ENCODE results near the gene VARS2. TPM values are rescaled to one million over a fixed set of nuclear protein-coding genes. Genes with fewer than 3 reads are reported as not detected.
A peak's percentile ranks its signal among the peaks of the same experiment; 100 is the strongest.

Gene VARS2
- total RNA-seq, 2 experiments from 2014 or later, result 83.0 to 84.0 TPM

DNA sequence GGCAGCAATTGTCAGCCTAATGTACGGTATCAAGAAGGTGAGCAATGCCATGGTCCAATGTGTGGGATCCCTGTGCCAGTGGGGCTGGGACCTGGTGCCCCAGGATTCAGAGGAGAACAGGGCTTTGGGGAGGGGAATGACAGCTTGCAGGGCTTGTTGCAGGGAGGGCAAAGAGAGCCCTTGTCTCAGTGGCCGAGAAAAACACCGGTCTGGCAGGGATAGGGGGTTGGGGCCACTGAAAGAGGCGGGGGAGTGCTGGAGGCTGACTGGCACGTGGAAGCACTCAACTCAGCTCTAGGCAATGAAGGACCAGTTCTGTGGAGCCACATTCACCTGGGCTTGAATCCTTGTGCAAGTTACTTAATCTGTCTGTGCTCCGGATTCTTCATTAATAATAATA, 23.2 kb downstream of the VARS2 start:
- Mint-ChIP-seq H3K9me3 (no peaks in the 10 kb centered on the region), H3K4me3 (no peak overlapping the region), H3K27ac (no peak overlapping the region), H3K27me3 (peaks cover 23% of the 10 kb centered on the region), H3K4me1 (ENCODE audit: low read depth) (no peaks in the 10 kb centered on the region), H3K36me3 (ENCODE audit: low read depth) (no peaks in the 10 kb centered on the region)
- intact Hi-C loops (cut with micrococcal nuclease), result no loop called here
- DNase-seq (no peak), ATAC-seq (no peak)
- ChIA-PET POLR2A (no interaction called here), CTCF (interaction anchor here (0.8 kb wide), 1 partner anchor 101 kb away, joined by 3 read pairs; no protein-coding TSS in a partner anchor)
- TF ChIP-seq, protein P1, sequence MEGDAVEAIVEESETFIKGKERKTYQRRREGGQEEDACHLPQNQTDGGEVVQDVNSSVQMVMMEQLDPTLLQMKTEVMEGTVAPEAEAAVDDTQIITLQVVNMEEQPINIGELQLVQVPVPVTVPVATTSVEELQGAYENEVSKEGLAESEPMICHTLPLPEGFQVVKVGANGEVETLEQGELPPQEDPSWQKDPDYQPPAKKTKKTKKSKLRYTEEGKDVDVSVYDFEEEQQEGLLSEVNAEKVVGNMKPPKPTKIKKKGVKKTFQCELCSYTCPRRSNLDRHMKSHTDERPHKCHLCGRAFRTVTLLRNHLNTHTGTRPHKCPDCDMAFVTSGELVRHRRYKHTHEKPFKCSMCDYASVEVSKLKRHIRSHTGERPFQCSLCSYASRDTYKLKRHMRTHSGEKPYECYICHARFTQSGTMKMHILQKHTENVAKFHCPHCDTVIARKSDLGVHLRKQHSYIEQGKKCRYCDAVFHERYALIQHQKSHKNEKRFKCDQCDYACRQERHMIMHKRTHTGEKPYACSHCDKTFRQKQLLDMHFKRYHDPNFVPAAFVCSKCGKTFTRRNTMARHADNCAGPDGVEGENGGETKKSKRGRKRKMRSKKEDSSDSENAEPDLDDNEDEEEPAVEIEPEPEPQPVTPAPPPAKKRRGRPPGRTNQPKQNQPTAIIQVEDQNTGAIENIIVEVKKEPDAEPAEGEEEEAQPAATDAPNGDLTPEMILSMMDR (IDR thresholded peaks at IDR 0.05), result no peak

DNA sequence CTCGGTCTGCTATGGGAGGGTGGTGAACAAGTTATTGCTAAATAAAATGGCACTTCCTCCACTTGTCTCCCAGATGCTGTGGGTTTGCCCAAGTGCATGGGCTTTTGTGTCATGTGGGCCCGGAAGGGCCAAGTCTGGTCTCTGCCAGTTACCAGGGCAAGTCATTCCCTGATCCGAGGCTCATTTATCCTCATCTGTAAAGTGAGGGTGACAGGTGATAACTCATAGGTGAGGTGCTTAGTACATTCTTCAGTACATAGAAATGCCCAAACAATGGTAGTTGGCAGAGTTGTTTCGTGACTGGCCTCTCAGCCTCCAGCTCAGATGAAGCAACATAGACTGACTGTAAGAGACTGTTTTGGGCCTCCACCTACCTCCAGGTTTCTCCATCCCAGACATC, 24.7 kb downstream of the VARS2 start:
- H3K27me3 Mint-ChIP-seq, result peaks cover 35% of the 10 kb centered on the region
- CTCF ChIA-PET, result interaction anchor here (1.5 kb wide), 1 partner anchor 20 kb away, joined by 5 read pairs; no protein-coding TSS in a partner anchor
- intact Hi-C loops (cut with micrococcal nuclease), result no loop called here

DNA sequence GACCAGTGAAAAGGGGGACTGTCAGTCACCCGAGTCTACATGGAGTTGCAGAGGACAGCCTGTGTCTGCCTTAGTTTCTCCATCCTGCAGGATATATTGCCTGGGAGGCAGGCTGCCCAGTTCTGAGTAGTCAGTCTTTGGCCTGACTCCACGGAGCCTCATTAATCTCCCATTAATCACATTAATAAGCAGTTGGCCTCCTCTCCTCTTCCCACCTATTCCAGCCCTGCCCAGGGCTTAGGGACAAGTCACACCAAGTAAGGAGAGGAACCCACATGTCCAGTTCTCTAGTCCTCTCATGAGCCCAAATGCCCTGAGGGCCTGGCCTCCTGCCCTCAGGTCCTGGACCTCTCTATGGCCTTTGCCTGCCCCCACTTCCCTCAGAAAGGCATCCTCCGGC, 25.4 kb downstream of the VARS2 start:
- Mint-ChIP-seq H3K4me1 (ENCODE audit: low read depth) (no peaks in the 10 kb centered on the region), H3K27me3 (peaks cover 38% of the 10 kb centered on the region), H3K9me3 (no peaks in the 10 kb centered on the region), H3K4me3 (no peak overlapping the region), H3K27ac (no peak overlapping the region), H3K36me3 (ENCODE audit: low read depth) (no peaks in the 10 kb centered on the region)
- ChIA-PET CTCF (interaction anchor here (1.5 kb wide), 1 partner anchor 21 kb away, joined by 5 read pairs; no protein-coding TSS in a partner anchor), POLR2A (no interaction called here)
- no peak for ATAC-seq
- intact Hi-C loops (cut with micrococcal nuclease), result no loop called here
- TF ChIP-seq, protein P1 (IDR thresholded peaks at IDR 0.05), result no peak
- no peak for DNase-seq

More for the DNA sequence above, 24.7 kb downstream of the VARS2 start:
- ATAC-seq, result no peak
- Mint-ChIP-seq H3K4me3 (no peak overlapping the region), H3K27ac (no peak overlapping the region), H3K36me3 (ENCODE audit: low read depth) (no peaks in the 10 kb centered on the region), H3K4me1 (ENCODE audit: low read depth) (no peaks in the 10 kb centered on the region), H3K9me3 (no peaks in the 10 kb centered on the region)
- TF ChIP-seq, protein P1 (IDR thresholded peaks at IDR 0.05), result no peak
- POLR2A ChIA-PET, result no interaction called here
- DNase-seq, result no peak

DNA sequence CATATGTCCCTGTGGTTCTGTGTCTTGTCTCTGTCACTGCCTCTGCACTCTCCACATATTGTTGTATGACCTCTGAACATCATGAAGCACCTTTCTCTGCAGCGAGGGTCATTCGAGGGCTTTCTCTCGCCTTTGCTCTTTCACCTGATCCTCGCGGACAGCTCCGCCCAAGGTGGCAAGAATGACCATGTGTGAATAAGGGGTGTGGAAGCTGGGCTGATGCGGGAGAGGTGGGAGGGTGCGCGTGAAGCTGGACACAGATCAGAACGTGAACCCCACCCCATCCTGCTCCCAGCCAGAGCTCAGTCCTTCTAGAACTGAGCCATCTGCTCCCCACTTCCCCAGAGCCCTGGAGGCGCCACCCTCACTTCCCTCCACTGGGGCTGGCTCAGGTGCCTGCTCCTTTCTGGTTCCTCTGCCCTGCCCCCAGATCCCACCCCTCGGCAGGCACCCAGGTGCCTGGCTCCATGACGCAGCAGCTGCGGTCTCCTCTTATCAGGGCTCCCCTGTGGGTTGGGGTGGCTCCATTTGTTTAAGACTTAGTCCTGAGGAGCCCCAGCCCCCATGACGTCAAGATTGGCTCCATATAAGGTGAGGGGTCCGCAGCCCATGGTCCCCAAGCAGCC, 26.4 kb downstream of the VARS2 start, which contains the start of gene MUCL3:
Gene MUCL3 (plus strand): TSS at position 613 of the 626 bp plus-strand sequence. CDS start 27 bp downstream, outside the sequence.
- ChIA-PET POLR2A (no interaction called here), CTCF (interaction anchor here (1.2 kb wide), 1 partner anchor 139 kb away, joined by 4 read pairs; no protein-coding TSS in a partner anchor)
- Mint-ChIP-seq H3K9me3 (no peaks in the 10 kb centered on the region), H3K4me1 (ENCODE audit: low read depth) (no peaks in the 10 kb centered on the region), H3K36me3 (ENCODE audit: low read depth) (no peaks in the 10 kb centered on the region), H3K4me3 (no peak within 1 kb of the TSS), H3K27me3 (peaks cover 44% of the 10 kb centered on the region), H3K27ac (no peak within 1 kb of the TSS)
- intact Hi-C loops (cut with micrococcal nuclease), result no loop called here
- DNase-seq (no peak), ATAC-seq (no peak)
- TF ChIP-seq, protein P1 (IDR thresholded peaks at IDR 0.05), result no peak

- ATAC-seq (no peak), DNase-seq (peak; percentile 15)
- Mint-ChIP-seq H3K36me3 (ENCODE audit: low read depth) (no peaks in the 10 kb centered on the region), H3K4me3 (no peak overlapping the region), H3K27me3 (peaks cover 46% of the 10 kb centered on the region), H3K4me1 (ENCODE audit: low read depth) (no peaks in the 10 kb centered on the region), H3K9me3 (no peaks in the 10 kb centered on the region), H3K27ac (no peak overlapping the region)
- POLR2A ChIA-PET, result no interaction called here
- CTCF ChIA-PET, result interaction anchor here (1.9 kb wide), 1 partner anchor 145 kb away, joined by 4 read pairs; no protein-coding TSS in a partner anchor
- intact Hi-C loops (cut with micrococcal nuclease), result no loop called here
- TF ChIP-seq, protein P1 (IDR thresholded peaks at IDR 0.05), result no peak
Measured at GRCh38 chr6:30942338-30943060, 28.5 kb downstream of the VARS2 start.

Data from activated CD8-positive, alpha-beta T cell treated with anti-CD3 and anti-CD28 coated beads for 36 hours (primary cell).